GM12865 (cell line): Measurements from ENCODE around the gene CD6.

Source experiments
- DNase-seq: peaks from one replicate; pipeline ENCODE4 v3.0.0; 2010; ENCODE audit warnings: low read depth
- H3K4me3 ChIP-seq: 2 replicates; pipeline ENCODE4 v1.5.1; 2011; ENCODE audit warnings: mild to moderate bottlenecking, low read depth, low read length, control low read depth
- CTCF ChIP-seq: IDR thresholded peaks from 2 replicates; pipeline ENCODE4 v1.5.1; 2011; ENCODE audit warnings: low read length, control low read depth, low read depth, inconsistent platforms; ENCODE audit not compliant: insufficient read depth; ENCODE audit errors: missing control alignments

Gene CD6

GRCh38 chr11:60935676-60936442 is 35.6 kb upstream of the CD6 start:
- H3K4me3 ChIP-seq, result no peak overlapping the region
- DNase-seq, result no peak
- TF ChIP-seq CTCF, result no peak

DNA sequence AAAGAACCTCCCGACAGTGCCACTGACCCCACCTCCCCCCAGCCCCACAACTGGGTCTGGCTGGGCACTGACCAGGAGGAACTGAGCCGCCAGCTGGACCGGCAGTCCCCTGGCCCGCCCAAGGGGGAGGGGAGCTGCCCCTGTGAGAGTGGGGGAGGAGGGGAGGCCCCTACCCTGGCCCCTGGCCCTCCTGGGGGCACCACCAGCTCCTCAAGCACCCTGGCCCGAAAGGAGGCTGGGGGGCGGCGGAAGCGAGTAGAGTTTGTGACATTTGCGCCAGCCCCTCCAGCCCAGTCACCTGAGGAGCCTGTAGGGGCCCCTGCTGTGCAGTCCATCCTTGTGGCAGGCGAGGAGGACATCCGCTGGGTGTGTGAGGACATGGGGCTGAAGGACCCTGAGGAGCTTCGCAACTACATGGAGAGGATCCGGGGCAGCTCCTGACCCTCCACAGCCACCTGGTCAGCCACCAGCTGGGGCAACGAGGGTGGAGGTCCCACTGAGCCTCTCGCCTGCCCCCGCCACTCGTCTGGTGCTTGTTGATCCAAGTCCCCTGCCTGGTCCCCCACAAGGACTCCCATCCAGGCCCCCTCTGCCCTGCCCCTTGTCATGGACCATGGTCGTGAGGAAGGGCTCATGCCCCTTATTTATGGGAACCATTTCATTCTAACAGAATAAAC is 34.9 kb upstream of the CD6 start:
- no peak for DNase-seq
- no peak overlapping the region for H3K4me3 ChIP-seq
- no peak for TF ChIP-seq CTCF

DNA sequence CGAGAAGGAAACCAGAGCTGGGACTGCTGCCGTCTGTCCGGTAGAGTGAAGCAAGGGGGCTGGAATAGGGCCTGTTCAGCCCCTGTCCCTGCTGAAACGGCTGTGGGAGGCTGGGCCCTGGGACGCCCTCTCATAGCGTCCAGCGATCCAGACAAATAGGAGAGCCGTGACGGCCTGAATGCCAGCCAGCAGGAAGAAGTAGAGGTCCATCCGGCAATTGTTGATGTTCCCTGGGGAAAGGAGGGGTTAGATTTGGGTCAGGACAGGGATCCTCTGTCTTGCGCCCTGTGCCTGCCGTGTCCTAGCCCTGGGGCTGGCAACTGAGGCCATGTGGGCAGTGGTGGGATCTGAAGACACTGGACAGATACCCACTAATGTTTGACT is 34.3 kb upstream of the CD6 start:
- no peak overlapping the region for H3K4me3 ChIP-seq
- no peak for DNase-seq
- no peak for TF ChIP-seq CTCF

DNA sequence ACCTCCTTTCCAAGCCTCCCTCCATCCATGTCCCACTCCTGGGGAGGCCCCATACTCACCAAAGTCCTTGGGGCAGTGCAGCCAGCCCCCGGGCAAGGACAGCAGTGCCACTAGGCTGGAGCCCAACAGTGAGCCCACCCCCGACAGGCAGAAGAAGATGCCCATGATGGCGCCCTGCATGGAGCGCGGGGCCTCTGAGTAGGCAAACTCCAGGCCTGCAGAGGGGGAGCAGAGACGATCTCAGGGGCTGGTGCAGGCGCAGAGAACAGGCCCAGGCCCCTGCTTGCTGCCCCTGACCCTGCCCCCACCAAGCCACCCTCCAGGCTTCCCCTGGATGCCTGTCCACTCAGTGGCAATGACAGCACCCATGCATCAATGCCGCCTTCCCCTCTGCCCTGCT is 33.7 kb upstream of the CD6 start:
- no peak overlapping the region for H3K4me3 ChIP-seq
- DNase-seq, result no peak
- TF ChIP-seq CTCF, result no peak

DNA sequence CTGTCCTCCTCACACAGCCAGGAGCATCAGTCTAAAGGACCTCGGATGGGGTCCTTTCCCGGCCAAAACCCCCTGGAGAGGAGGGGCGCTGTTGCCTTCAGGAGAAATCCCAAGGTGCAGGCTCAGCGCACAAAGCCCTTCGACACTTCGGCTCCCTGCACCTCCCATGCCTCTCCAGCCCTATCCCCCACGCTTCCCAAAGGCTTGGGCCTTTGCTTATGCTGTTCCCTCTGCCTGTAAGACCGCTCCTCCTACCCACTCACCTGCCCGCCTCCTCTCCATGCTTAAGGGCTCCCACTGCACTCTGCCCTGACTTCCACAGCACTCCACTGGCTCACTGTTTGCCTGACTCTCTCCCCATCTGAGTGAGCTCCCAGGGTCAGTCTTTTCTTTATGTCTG is 33.0 kb upstream of the CD6 start:
- TF ChIP-seq CTCF, result no peak
- DNase-seq, result no peak
- no peak overlapping the region for H3K4me3 ChIP-seq

GRCh38 chr11:60939301-60939700 is 32.2 kb upstream of the CD6 start:
- no peak overlapping the region for H3K4me3 ChIP-seq
- TF ChIP-seq CTCF, result no peak

More at GRCh38 chr11:60939301-60939700, 32.2 kb upstream of the CD6 start:
- DNase-seq, result no peak
